Measurements from ENCODE around the gene CLDN24.

The CLDN24 gene

GRCh38 chr4:183289688-183290087 lies 32.5 kb downstream of the CLDN24 start:
- Histone ChIP-seq H3K4me3 (ENCODE audit: low read depth, low read length) (no peak overlapping the region), H3K9ac (ENCODE audit: low read depth, low read length) (no peak overlapping the region), H3K36me3 (ENCODE audit: control insufficient read depth, insufficient read depth, low read length) (peaks cover 27% of the 10 kb centered on the region), H3K27me3 (ENCODE audit: control insufficient read depth, insufficient read depth, low read length) (no peaks in the 10 kb centered on the region), H3K4me1 (ENCODE audit: control insufficient read depth, insufficient read depth, low read length) (no peaks in the 10 kb centered on the region), H3K9me3 (ENCODE audit: control insufficient read depth, insufficient read depth, low read length) (no peaks in the 10 kb centered on the region)

- H3K4me3 ChIP-seq (ENCODE audit: low read depth, low read length) = no peak overlapping the region
- no peak overlapping the region for H3K9ac ChIP-seq (ENCODE audit: low read depth, low read length)
- no peaks in the 10 kb centered on the region for H3K9me3 ChIP-seq (ENCODE audit: control insufficient read depth, insufficient read depth, low read length)
- peaks cover 33% of the 10 kb centered on the region for H3K36me3 ChIP-seq (ENCODE audit: control insufficient read depth, insufficient read depth, low read length)
- H3K27me3 ChIP-seq (ENCODE audit: control insufficient read depth, insufficient read depth, low read length) = no peaks in the 10 kb centered on the region
- no peaks in the 10 kb centered on the region for H3K4me1 ChIP-seq (ENCODE audit: control insufficient read depth, insufficient read depth, low read length)
Measured at GRCh38 chr4:183288955-183289354, 33.3 kb downstream of the CLDN24 start.

GRCh38 chr4:183287677-183288076 lies 34.5 kb downstream of the CLDN24 start:
- H3K36me3 ChIP-seq (ENCODE audit: control insufficient read depth, insufficient read depth, low read length) = peaks cover 33% of the 10 kb centered on the region

GRCh38 chr4:183287309-183287659 lies 34.9 kb downstream of the CLDN24 start:
- Histone ChIP-seq H3K4me3 (ENCODE audit: low read depth, low read length) (no peak overlapping the region), H3K36me3 (ENCODE audit: control insufficient read depth, insufficient read depth, low read length) (peaks cover 33% of the 10 kb centered on the region), H3K9me3 (ENCODE audit: control insufficient read depth, insufficient read depth, low read length) (no peaks in the 10 kb centered on the region), H3K9ac (ENCODE audit: low read depth, low read length) (no peak overlapping the region), H3K4me1 (ENCODE audit: control insufficient read depth, insufficient read depth, low read length) (no peaks in the 10 kb centered on the region), H3K27me3 (ENCODE audit: control insufficient read depth, insufficient read depth, low read length) (no peaks in the 10 kb centered on the region)

More at GRCh38 chr4:183287677-183288076, 34.5 kb downstream of the CLDN24 start:
- H3K9me3 ChIP-seq (ENCODE audit: control insufficient read depth, insufficient read depth, low read length) = no peaks in the 10 kb centered on the region
- no peaks in the 10 kb centered on the region for H3K4me1 ChIP-seq (ENCODE audit: control insufficient read depth, insufficient read depth, low read length)
- H3K4me3 ChIP-seq (ENCODE audit: low read depth, low read length) = no peak overlapping the region
- no peaks in the 10 kb centered on the region for H3K27me3 ChIP-seq (ENCODE audit: control insufficient read depth, insufficient read depth, low read length)
- no peak overlapping the region for H3K9ac ChIP-seq (ENCODE audit: low read depth, low read length)

- H3K4me1 ChIP-seq (ENCODE audit: control insufficient read depth, insufficient read depth, low read length) = no peaks in the 10 kb centered on the region
- peaks cover 33% of the 10 kb centered on the region for H3K36me3 ChIP-seq (ENCODE audit: control insufficient read depth, insufficient read depth, low read length)
- no peaks in the 10 kb centered on the region for H3K9me3 ChIP-seq (ENCODE audit: control insufficient read depth, insufficient read depth, low read length)
- no peak overlapping the region for H3K4me3 ChIP-seq (ENCODE audit: low read depth, low read length)
- no peak overlapping the region for H3K9ac ChIP-seq (ENCODE audit: low read depth, low read length)
- no peaks in the 10 kb centered on the region for H3K27me3 ChIP-seq (ENCODE audit: control insufficient read depth, insufficient read depth, low read length)
Measured at GRCh38 chr4:183286590-183287308, 35.5 kb downstream of the CLDN24 start.

GRCh38 chr4:183285886-183286285 lies 36.3 kb downstream of the CLDN24 start:
- Histone ChIP-seq H3K36me3 (ENCODE audit: control insufficient read depth, insufficient read depth, low read length) (peaks cover 33% of the 10 kb centered on the region), H3K9me3 (ENCODE audit: control insufficient read depth, insufficient read depth, low read length) (no peaks in the 10 kb centered on the region), H3K4me3 (ENCODE audit: low read depth, low read length) (no peak overlapping the region), H3K27me3 (ENCODE audit: control insufficient read depth, insufficient read depth, low read length) (no peaks in the 10 kb centered on the region), H3K9ac (ENCODE audit: low read depth, low read length) (no peak overlapping the region), H3K4me1 (ENCODE audit: control insufficient read depth, insufficient read depth, low read length) (no peaks in the 10 kb centered on the region)

GRCh38 chr4:183284965-183285364 lies 37.3 kb downstream of the CLDN24 start:
- H3K4me3 ChIP-seq (ENCODE audit: low read depth, low read length) = no peak overlapping the region
- no peak overlapping the region for H3K9ac ChIP-seq (ENCODE audit: low read depth, low read length)
- H3K4me1 ChIP-seq (ENCODE audit: control insufficient read depth, insufficient read depth, low read length) = no peaks in the 10 kb centered on the region
- H3K9me3 ChIP-seq (ENCODE audit: control insufficient read depth, insufficient read depth, low read length) = no peaks in the 10 kb centered on the region
- peaks cover 33% of the 10 kb centered on the region for H3K36me3 ChIP-seq (ENCODE audit: control insufficient read depth, insufficient read depth, low read length)
- H3K27me3 ChIP-seq (ENCODE audit: control insufficient read depth, insufficient read depth, low read length) = no peaks in the 10 kb centered on the region

- no peaks in the 10 kb centered on the region for H3K4me1 ChIP-seq (ENCODE audit: control insufficient read depth, insufficient read depth, low read length)
- peaks cover 27% of the 10 kb centered on the region for H3K36me3 ChIP-seq (ENCODE audit: control insufficient read depth, insufficient read depth, low read length)
- H3K4me3 ChIP-seq (ENCODE audit: low read depth, low read length) = no peak overlapping the region
- H3K9ac ChIP-seq (ENCODE audit: low read depth, low read length) = no peak overlapping the region
- no peaks in the 10 kb centered on the region for H3K9me3 ChIP-seq (ENCODE audit: control insufficient read depth, insufficient read depth, low read length)
- H3K27me3 ChIP-seq (ENCODE audit: control insufficient read depth, insufficient read depth, low read length) = no peaks in the 10 kb centered on the region
Measured at GRCh38 chr4:183284258-183284785, 37.9 kb downstream of the CLDN24 start.

GRCh38 chr4:183276106-183276505 lies 46.1 kb downstream of the CLDN24 start:
- Histone ChIP-seq H3K36me3 (ENCODE audit: control insufficient read depth, insufficient read depth, low read length) (peaks cover 2% of the 10 kb centered on the region), H3K27me3 (ENCODE audit: control insufficient read depth, insufficient read depth, low read length) (no peaks in the 10 kb centered on the region), H3K4me3 (ENCODE audit: low read depth, low read length) (no peak overlapping the region), H3K9ac (ENCODE audit: low read depth, low read length) (no peak overlapping the region), H3K9me3 (ENCODE audit: control insufficient read depth, insufficient read depth, low read length) (no peaks in the 10 kb centered on the region), H3K4me1 (ENCODE audit: control insufficient read depth, insufficient read depth, low read length) (no peaks in the 10 kb centered on the region)

- H3K27me3 ChIP-seq (ENCODE audit: control insufficient read depth, insufficient read depth, low read length) = no peaks in the 10 kb centered on the region
- H3K36me3 ChIP-seq (ENCODE audit: control insufficient read depth, insufficient read depth, low read length) = peaks cover 2% of the 10 kb centered on the region
- no peaks in the 10 kb centered on the region for H3K9me3 ChIP-seq (ENCODE audit: control insufficient read depth, insufficient read depth, low read length)
- no peak overlapping the region for H3K9ac ChIP-seq (ENCODE audit: low read depth, low read length)
- H3K4me1 ChIP-seq (ENCODE audit: control insufficient read depth, insufficient read depth, low read length) = no peaks in the 10 kb centered on the region
- H3K4me3 ChIP-seq (ENCODE audit: low read depth, low read length) = no peak overlapping the region
Measured at GRCh38 chr4:183272384-183272783, 49.8 kb downstream of the CLDN24 start.

Data from iPS-15b (cell line).